Stimulated activated CD4-positive, alpha-beta T cell treated with anti-CD3 and anti-CD28 coated beads, Interleukin-15, amount 100 ng/mL, for 24 hours (primary cell): ENCODE measurements around the gene FUT6.
"Not testable (repeated sequence)": the region's sequence is repeated elsewhere in the genome, so short reads cannot be mapped to it uniquely, and the experiment has no call there.

Source experiments
- DNase-seq: peaks from one replicate; pipeline ENCODE4 v3.0.0-alpha.2; 2020

The FUT6 gene

GRCh38 chr19:5857203-5858081 is 17.9 kb upstream of the FUT6 start:
- DNase-seq = no peak

GRCh38 chr19:5855151-5855550 is 15.6 kb upstream of the FUT6 start:
- not testable (repeated sequence) for DNase-seq

GRCh38 chr19:5854121-5854520 is 14.6 kb upstream of the FUT6 start:
- DNase-seq = not testable (repeated sequence)

GRCh38 chr19:5851302-5851701 is 11.8 kb upstream of the FUT6 start, which contains the start of gene FUT3:
TSS of gene FUT3 (minus strand) at chr19:5851449.
- no peak for DNase-seq

- no peak for DNase-seq
Measured at GRCh38 chr19:5850743-5851293, 11.3 kb upstream of the FUT6 start.

- DNase-seq = no peak
Measured at GRCh38 chr19:5850189-5850588, 10.7 kb upstream of the FUT6 start.

GRCh38 chr19:5848621-5849020 is 9.1 kb upstream of the FUT6 start:
- DNase-seq = not testable (repeated sequence)

GRCh38 chr19:5847846-5848245 is 8.3 kb upstream of the FUT6 start:
- DNase-seq = not testable (repeated sequence)

- no peak for DNase-seq
Measured at GRCh38 chr19:5844456-5845433, 5.2 kb upstream of the FUT6 start.

GRCh38 chr19:5843295-5843927 is 3.9 kb upstream of the FUT6 start:
- no peak for DNase-seq

- not testable (repeated sequence) for DNase-seq
Measured at GRCh38 chr19:5841735-5842111, 2.2 kb upstream of the FUT6 start.

GRCh38 chr19:5838353-5839064 is 993 bp downstream of the FUT6 start:
- DNase-seq = no peak

- no peak for DNase-seq
Measured at GRCh38 chr19:5837761-5838352, 1.6 kb downstream of the FUT6 start.

GRCh38 chr19:5832527-5833216 is 6.8 kb downstream of the FUT6 start:
- no peak for DNase-seq

GRCh38 chr19:5832061-5832460 is 7.4 kb downstream of the FUT6 start:
- no peak for DNase-seq

- DNase-seq = no peak
Measured at GRCh38 chr19:5831159-5831558, 8.3 kb downstream of the FUT6 start.

- no peak for DNase-seq
Measured at GRCh38 chr19:5829567-5830310, 9.8 kb downstream of the FUT6 start.

GRCh38 chr19:5828661-5829566 is 10.6 kb downstream of the FUT6 start:
- peak; percentile 68 for DNase-seq
